GM10248 (cell line): Measurements from ENCODE around the gene ID2.
"Not testable (repeated sequence)": the region's sequence is repeated elsewhere in the genome, so short reads cannot be mapped to it uniquely, and the experiment has no call there.

Experiments
- CTCF ChIA-PET: fragments of 300-600 bp; sonication (Branson Sonifier 250); formaldehyde crosslinking; extraction: SDS; loops from one replicate; lab custom pipeline; 2021; ENCODE audit warnings: antibody characterized with exemption; lab: Yijun Ruan, JAX
- POLR2A ChIA-PET: fragments of 350-650 bp; sonication (Branson Sonifier 250); formaldehyde crosslinking; extraction: SDS; loops from one replicate; lab custom pipeline; 2020; ENCODE audit warnings: antibody characterized with exemption; lab: Yijun Ruan, JAX
- DNase-seq: peaks from one replicate; pipeline ENCODE4 v3.0.0; 2012; ENCODE audit errors: extremely low spot score
- TF ChIP-seq, protein P1 (sequence below): IDR thresholded peaks from 2 replicates; pipeline ENCODE4 v1.5.1; 2012; ENCODE audit warnings: mild to moderate bottlenecking, low read depth; ENCODE audit errors: extremely low read depth, missing control alignments, control extremely low read depth

ID2 gene

DNA sequence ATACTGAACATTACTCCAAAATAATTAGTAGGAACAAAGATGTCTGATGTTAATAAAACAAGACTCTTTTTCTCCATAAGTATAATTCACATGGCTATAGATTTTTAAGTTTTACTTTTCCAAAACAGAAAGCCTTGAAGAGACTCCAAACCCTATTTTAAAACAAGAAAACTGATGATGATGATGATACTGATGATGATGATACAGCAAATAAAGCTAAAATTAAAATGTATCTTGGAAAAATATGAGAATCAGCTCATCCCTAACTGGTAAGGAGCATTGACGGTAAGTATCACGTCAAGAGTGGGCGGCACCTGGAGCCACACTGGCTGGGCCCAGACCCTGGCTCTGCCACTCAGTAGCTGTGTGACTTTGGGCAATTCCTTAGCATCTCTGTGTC is 39.6 kb downstream of the ID2 start:
- DNase-seq = no peak
- CTCF ChIA-PET = no interaction called here
- TF ChIP-seq, protein P1, sequence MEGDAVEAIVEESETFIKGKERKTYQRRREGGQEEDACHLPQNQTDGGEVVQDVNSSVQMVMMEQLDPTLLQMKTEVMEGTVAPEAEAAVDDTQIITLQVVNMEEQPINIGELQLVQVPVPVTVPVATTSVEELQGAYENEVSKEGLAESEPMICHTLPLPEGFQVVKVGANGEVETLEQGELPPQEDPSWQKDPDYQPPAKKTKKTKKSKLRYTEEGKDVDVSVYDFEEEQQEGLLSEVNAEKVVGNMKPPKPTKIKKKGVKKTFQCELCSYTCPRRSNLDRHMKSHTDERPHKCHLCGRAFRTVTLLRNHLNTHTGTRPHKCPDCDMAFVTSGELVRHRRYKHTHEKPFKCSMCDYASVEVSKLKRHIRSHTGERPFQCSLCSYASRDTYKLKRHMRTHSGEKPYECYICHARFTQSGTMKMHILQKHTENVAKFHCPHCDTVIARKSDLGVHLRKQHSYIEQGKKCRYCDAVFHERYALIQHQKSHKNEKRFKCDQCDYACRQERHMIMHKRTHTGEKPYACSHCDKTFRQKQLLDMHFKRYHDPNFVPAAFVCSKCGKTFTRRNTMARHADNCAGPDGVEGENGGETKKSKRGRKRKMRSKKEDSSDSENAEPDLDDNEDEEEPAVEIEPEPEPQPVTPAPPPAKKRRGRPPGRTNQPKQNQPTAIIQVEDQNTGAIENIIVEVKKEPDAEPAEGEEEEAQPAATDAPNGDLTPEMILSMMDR = no peak
- POLR2A ChIA-PET = no interaction called here

DNA sequence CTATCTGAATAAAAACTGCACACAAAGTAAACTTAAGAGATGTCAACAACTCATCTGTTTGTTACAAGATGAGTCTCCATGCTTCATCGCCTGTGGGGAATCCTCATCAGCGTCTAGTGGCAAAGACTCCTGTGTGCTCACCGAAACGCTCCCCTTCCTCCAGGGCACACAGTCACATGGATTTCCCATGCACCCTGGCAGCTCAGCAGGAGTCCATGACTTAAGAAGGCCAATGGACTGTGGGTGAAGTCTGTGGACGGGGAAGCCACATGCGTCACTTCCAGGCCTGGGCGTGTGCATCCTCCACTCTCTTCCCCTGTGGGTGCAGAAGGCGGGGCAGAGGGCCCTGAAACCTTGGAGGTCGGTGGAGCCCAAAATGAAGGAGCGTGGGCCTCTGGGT is 41.1 kb downstream of the ID2 start:
- TF ChIP-seq, protein P1 = no peak
- ChIA-PET POLR2A (no interaction called here), CTCF (no interaction called here)
- DNase-seq = no peak

DNA sequence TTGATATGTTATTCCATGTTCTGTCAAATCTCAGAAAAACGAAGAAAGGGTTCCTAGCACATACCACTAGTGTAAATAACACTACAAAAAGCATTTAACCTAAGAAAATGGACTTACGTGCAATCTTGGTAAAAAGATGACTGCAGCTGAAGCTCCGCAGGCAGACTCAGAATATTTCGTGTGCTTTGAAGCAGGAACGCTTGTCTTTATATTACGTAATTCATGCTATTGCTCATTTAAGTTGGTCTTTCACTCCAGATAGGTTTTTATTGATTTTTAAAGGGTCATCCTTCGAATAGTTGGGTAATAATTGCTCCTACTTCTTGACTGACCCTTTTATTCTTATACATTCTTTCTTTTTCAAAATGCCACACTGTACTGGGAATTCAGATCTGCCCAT is 44.0 kb downstream of the ID2 start:
- ChIA-PET CTCF (interaction anchor here (1.2 kb wide), 1 partner anchor 33 kb away, joined by 3 read pairs; no protein-coding TSS in a partner anchor), POLR2A (no interaction called here)
- TF ChIP-seq, protein P1 = no peak
- DNase-seq = no peak

DNA sequence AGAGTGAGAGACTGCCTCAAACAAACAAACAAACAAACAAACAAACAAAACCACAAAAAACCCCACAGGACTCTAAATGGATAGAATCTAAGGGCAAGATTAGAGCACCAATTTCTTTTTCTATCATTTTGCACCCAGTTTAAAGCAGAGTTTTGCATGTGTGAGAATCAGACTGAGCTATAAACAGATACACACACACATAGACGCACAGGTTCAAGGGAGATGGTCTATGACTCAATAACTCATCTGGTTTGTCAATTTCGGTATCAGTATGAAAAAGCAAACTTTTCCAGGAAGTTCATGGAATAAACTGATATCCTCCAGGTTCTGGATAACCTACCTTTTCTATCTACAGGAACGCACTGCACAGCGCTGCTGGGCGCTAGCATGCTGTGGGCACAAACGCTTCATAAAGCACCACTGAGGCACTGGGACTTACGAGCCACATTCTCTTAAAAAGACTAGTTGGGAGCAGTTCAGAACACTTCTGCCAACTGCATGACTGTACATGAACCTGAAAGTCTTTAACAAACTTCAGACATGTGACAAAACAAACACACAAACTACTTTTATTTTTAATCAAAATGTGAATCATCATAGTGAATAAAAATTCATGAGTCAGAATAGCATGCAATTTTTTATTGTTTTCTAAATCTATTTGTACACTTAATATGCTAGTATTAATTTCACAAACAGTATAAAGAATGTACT is 46.6 kb downstream of the ID2 start:
- TF ChIP-seq, protein P1 = no peak
- POLR2A ChIA-PET = no interaction called here
- DNase-seq = no peak
- CTCF ChIA-PET = no interaction called here

DNA sequence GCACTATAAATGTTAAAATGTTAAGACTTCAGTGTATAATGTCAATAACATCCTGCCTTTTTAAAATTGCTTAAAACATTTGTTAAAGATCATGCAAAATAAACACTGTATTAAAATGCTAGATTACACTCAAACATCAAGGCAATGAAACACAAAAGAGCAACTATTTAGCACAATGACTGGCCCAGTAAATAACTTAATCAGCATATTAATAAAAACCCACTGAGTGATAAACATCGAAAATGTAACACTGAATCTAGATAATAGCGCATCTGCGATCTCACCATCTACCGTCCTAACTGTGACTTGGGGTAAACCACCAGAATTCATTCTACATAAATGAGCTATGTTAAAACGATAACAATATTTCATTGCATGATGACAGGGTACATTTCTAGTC is 47.2 kb downstream of the ID2 start:
- DNase-seq, POLR2A ChIA-PET: not testable (repeated sequence)
- CTCF ChIA-PET = interaction anchor here (0.9 to 1.4 kb wide), 2 partner anchors 10 to 13 kb away, joined by 3 to 4 read pairs; no protein-coding TSS in a partner anchor

DNA sequence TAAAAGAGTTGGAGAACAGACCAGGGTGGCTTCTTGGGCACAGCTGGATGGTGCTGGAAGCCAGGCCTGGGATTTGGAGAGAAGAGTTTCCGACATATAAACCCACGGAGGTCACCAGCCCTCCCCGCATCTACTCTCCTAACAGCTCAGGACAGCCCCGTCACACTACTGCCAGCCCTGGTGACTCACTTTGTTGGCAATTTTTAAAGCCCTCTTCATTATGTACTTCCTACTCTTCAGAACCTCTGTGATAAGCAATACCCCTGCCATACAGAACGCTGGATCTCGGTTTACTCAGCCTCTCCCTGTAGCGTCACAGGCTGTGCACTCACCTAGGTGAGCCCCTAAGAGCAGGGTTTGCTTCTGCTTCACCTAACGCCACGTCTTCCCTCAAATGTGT is 48.1 kb downstream of the ID2 start:
- TF ChIP-seq, protein P1 = no peak
- no peak for DNase-seq
- ChIA-PET CTCF (interaction anchor here (0.9 to 1.4 kb wide), 3 partner anchors 9 to 1302 kb away, joined by 3 to 4 read pairs (median 3); no protein-coding TSS in a partner anchor), POLR2A (no interaction called here)

DNA sequence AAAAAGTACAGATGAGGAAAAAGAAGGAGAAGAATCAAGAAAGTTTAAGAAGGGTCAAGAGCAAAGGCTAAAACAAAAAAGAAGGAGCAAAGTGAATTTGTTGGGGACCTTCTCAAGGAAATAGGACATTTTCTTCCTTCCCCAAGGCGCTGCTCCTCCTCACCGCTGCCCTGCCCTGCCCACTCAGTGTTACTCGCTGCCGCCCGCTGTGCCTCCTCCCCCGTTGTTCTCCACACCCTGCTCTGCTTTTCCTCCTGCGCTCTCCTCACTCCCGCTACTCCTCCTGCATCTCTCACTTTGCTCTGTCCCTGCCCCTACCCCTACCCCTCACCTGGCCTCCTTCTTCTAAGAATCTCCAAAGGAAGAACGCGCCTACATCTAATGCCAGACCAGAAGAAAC is 50.7 kb downstream of the ID2 start:
- TF ChIP-seq, protein P1 = no peak
- ChIA-PET CTCF (interaction anchor here (0.9 to 2.2 kb wide), 4 partner anchors 9 to 1635 kb away, joined by 3 to 5 read pairs (median 4); no protein-coding TSS in a partner anchor), POLR2A (no interaction called here)
- DNase-seq = no peak
